ENCODE results near the gene PHC2. TPM values are rescaled to one million over a fixed set of nuclear protein-coding genes. Genes with fewer than 3 reads are reported as not detected.

Gene PHC2
- total and polyA plus RNA-seq, 9 of the 15 experiments (the other 6 are each of a cell fraction or from before 2014, with no cell fraction given), result 3.1 to 67.6 (median 34.6) TPM

GRCh38 chr1:33353531-33353930 lies 77.4 kb downstream of the PHC2 start (continued):
- no peak for TF ChIP-seq FOXJ2 (tag; IDR thresholded peaks at IDR 0.05)
- TF ChIP-seq POLR2G (IDR thresholded peaks at IDR 0.05; ENCODE audit: low read depth, low read length), result no peak
- TF ChIP-seq PURB (CRISPR knock-in tag; IDR thresholded peaks at IDR 0.05; ENCODE audit: low read depth), result no peak
- no peak for TF ChIP-seq RCOR1 (IDR thresholded peaks at IDR 0.05; ENCODE audit: borderline replicate concordance in 1 of 2, low read depth in 2 of 2, low read length in 2 of 2)
- TF ChIP-seq ZBTB12 (CRISPR knock-in tag; IDR thresholded peaks at IDR 0.05), result no peak

GRCh38 chr1:33351281-33351660 lies 79.6 kb downstream of the PHC2 start:
- ChIA-PET POLR2A (interaction anchor here (0.6 to 1.9 kb wide), 6 partner anchors 9 to 265 kb away, joined by 3 to 10 read pairs (median 4); no protein-coding TSS in a partner anchor), CTCF (ENCODE audit: low intra/inter-chr PET ratio) (interaction anchor here (1.8 kb wide), 1 partner anchor 56 kb away, joined by 8 read pairs; no protein-coding TSS in a partner anchor)
- Histone ChIP-seq H3K4me3 (no peak overlapping the region), H3K9me1 (ENCODE audit: control insufficient read depth, insufficient read depth, low read length) (no peaks in the 10 kb centered on the region), H3K79me2 (ENCODE audit: control insufficient read depth, insufficient read depth, low read length) (peaks cover 46% of the 10 kb centered on the region), H3K9ac (ENCODE audit: insufficient read depth in 1 of 2, low read depth in 2 of 2, low read length in 2 of 2) (no peak overlapping the region), H3K27ac (ENCODE audit: extremely low read depth, low read depth, low read length) (no peak overlapping the region), H3K4me1 (replicated peaks in 1 of 2; ENCODE audit: control insufficient read depth in 2 of 2, insufficient read depth in 2 of 2, low read length in 2 of 2) (peaks cover 32 to 37% of the 10 kb centered on the region in 2 experiments; a peak in 4 of 5 replicates), H4K20me1 (replicated peaks; ENCODE audit: control insufficient read depth, insufficient read depth, low read length) (0 out of 2 replicates have a peak, but pooled peaks cover 13% of the 10 kb centered on the region), H3K27me3 (ENCODE audit: control insufficient read depth in 2 of 2, insufficient read depth in 2 of 2, low read length in 2 of 2) (no peaks in the 10 kb centered on the region), H3K36me3 (ENCODE audit: control insufficient read depth, insufficient read depth, low read length) (peaks cover 11% of the 10 kb centered on the region; the same call in 2 of the 3 replicates), H3K4me2 (ENCODE audit: insufficient read depth, low read length) (peak overlapping the region; percentile 97; the same call in 1 of the 2 replicates), H3K9me3 (replicated peaks; ENCODE audit: control insufficient read depth, insufficient read depth, low read depth, low read length) (no peaks in the 10 kb centered on the region), H2AFZ (ENCODE audit: low read depth, low read length) (no peak overlapping the region)
- intact Hi-C loops (cut with micrococcal nuclease) (no loop called here), in situ Hi-C loops (cut with MboI) (no loop called here)
- WGBS (ENCODE audit: insufficient coverage, low coverage, missing lambda C conversion rate), result 92% methylated on average over 6 of the region's 6 CpGs
- ATAC-seq (no peak), DNase-seq (ENCODE audit: extremely low read depth in 1 of 4, low spot score in 3 of 4) (no peak), FAIRE-seq (no peak)
- BruUV-seq (replicated peaks), result no TSS peak
- TF ChIP-seq AFF4 (CRISPR knock-in tag; IDR thresholded peaks at IDR 0.05) (no peak), ID3 (CRISPR knock-in tag; IDR thresholded peaks at IDR 0.05) (no peak), ID3 (tag; IDR thresholded peaks at IDR 0.05) (no peak), ZNF766 (CRISPR knock-in tag; conservative IDR thresholded peaks at IDR 0.05) (no peak), FIP1L1 (IDR thresholded peaks at IDR 0.05; ENCODE audit: low read depth, low read length, poor library complexity, severe bottlenecking) (no peak), SLC30A9 (CRISPR knock-in tag; IDR thresholded peaks at IDR 0.05) (no peak)

Data from K562 (cell line).